Measurements from ENCODE around the gene MLPH.
A peak's percentile ranks its signal among the peaks of the same experiment; 100 is the strongest.

The MLPH gene

DNA sequence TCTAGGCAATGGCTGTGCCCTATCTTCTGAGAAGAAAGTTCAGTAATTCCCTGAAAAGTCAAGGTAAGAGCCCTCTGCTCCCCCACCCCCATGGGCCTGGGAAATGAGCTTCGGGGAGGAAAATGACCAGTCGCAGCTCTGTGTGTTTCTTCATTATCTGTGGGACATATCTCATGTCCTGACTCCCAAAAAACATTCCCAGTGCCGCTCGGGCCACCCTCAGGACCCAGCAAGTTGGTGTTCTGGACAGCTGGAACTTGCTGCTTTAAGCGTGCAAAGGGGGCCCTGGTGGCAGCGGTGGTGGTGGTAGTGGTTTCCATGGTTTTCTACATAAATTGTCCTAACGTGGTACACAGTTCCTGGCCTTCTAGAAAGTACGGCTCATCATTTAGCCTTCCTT lies 62.2 kb downstream of the MLPH start:
- DNase-seq: no peak

GRCh38 chr2:237549643-237550415 lies 62.8 kb downstream of the MLPH start:
- no peak for DNase-seq

- DNase-seq: no peak
Measured at GRCh38 chr2:237551071-237551574, 64.1 kb downstream of the MLPH start.

GRCh38 chr2:237552908-237553307 lies 65.9 kb downstream of the MLPH start:
- DNase-seq: no peak

DNA sequence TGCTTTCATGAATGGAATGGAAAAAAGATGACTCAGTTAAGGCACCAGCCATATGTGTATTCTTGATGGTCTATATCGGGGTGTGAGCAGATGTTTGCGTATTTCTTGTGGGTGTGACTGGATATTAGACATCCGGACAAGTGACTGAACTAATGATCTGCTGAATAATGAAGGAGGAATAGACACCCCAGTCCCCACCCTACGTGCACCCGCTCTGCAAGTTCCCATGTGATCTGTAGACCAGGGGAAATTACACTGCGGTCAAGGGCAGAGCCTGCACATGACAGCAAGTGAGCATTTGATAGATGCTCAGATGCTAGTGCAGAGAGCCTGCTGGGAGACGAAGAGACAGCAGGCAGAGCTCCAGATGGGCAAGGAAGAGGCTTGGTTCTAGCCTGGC lies 66.9 kb downstream of the MLPH start:
- no peak for DNase-seq

DNA sequence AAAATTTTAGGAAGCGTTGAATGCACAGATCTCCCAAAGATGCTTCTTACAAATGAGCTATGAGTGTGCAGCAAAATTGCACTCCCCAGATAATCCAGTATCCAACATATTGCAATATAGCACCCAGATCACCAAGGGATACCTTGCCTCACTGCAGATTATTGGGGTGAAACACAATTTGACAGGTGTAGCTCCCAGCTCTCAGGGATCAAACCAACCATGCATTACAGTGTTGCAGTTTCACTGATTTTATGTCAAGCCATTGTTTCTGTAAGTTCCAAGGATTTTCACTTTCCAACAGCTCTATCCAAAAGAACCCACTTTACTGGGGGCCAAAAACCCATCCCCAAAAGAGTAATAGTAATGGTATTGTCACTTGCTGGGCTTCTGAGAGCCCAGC lies 68.5 kb downstream of the MLPH start:
- DNase-seq: no peak

- no peak for DNase-seq
Measured at GRCh38 chr2:237556773-237557632, 70.0 kb downstream of the MLPH start.

DNA sequence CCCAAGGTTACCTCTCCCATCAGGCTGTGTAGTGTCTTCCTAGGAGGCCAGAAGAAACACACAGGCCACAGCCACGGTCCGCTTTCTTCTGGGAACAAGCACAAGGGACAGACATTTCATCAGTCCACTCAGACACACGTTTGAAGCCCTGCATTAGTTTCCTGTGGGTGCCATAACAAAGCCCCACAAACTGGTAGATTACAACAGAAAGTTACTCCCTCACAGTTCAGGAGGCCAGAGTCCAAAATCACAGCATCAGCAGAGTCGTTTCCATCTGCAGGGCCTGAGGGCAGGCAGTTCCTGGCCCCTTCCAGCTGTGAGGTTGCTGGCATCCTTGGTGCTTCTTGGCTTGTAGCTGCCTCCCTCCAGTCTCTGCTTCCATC lies 70.6 kb downstream of the MLPH start:
- no peak for DNase-seq

DNA sequence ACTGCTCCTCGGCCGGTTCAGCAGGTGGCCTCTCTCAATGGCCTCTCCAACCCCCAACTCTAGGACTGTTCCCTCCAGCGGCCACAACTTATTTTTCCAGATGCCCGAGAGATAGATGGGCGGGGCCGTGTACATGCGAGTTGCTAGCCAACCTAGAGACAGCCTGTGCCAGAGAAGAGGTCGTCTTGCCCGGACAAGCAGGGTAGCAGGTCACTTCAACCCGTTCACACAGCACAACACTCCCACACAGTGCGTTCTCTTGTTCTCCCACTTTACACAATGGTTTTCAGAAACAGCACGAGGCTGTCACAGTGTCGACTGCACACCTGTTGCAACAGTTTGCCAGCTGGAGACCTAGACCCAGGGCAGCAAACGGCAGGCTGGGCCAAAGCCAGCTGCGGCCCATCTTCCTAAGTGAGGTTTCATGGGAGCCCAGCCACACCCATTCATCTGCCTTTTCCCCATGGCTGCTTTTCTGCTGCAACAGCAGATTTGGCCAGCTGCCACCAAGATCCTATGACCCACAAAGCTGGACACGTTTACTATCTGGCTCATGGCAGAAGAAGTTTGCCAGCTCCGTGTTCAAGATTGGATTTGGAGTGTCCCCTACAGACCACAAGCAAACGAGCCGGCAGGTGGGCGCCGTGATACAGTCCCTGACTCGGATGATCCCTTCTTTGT lies 72.0 kb downstream of the MLPH start:
- peak; percentile 81 for DNase-seq

DNA sequence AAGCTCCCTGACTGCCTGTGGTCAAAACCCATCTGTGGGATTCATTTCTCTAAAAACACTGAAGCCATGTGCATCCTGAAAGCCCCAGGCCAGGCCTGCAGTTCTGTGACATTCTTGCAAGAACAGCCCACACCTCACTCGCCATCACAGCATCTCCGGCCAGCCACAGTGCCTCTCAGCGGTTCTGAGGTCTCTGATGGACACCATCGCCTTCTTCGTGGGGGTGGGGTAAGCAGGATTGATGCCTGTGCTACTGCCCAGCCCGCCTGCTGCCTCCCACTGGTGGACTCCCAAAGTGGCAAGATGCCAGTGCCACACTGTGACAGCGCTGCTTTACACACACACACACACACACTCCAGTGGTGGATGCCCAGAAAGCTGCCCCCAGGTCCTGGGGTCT lies 74.2 kb downstream of the MLPH start:
- DNase-seq: no peak

DNA sequence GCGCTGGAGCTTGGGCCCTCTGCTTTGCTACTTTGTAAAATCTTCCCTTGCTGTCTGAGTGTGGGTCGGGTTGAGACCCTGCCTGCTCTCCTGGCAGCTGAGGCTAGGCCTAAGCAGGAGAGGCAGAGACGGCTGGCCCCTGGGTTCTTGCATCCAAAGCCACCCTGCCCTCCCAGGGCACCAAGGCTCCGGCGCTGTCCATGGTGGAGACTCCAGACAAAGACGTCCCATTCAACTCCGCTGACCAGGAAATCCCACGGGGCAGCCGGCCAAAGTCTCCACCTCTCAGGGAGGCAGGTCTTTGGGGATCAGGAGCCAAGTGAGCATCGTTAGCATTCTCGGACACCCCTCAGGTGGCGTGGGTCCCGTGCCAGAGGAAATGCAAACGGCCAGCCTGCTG lies 76.8 kb downstream of the MLPH start:
- no peak for DNase-seq

GRCh38 chr2:237564526-237565131 lies 77.6 kb downstream of the MLPH start:
- no peak for DNase-seq

DNA sequence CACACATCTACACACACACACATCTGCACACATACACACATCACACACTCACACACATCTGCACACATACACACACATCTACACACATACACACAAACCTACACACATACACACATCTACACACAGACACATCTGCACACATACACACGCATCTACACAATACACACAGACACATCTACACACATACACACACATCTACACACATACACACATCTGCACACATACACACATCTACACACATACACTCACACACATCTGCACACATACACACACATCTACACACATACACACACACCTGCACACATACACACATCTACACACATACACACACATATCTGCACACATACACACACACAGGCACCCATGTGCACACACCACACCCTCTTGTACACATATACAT lies 78.9 kb downstream of the MLPH start:
- DNase-seq: no peak

- no peak for DNase-seq
Measured at GRCh38 chr2:237566401-237567235, 79.6 kb downstream of the MLPH start, which contains the start of gene PRLH. PRLH (plus strand) TSS chr2:237566574; CDS start chr2:237566574, 0 bp downstream.

DNA sequence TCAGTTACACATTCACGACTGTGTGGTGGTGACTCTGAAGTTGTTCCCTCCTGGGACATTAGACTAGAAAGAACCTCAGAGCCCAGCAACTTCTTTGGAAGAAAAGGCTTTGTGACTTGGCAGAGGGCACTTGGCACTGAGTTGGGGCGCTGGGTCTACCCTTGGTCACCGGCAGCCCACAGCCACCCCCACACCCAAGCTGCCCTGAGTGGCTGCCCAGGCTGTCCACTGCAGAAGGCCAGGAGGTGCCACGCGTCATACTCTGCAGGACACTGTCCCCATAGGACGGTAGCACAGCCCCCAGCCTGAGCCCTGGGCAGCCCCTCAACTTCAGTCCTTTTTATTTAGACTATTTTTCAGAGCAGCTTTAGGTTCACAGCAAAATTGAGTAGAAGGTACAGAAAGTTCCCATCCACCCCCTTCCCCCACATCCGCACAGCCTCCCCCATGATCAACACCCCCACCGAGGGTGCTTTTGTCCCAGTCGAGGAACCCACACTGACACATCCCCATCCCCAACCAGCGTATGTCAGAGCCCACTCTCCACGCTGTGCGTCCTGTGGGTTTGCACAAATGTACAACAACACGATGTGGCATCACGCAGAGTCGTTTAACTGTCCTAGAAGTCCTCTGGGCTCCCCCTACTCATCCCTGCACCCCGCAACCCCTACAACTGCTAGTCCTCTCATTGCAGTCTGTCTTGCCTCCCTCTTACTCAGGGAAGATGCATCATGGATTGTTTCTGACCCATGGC lies 80.4 kb downstream of the MLPH start:
- no peak for DNase-seq

GRCh38 chr2:237568121-237568660 lies 81.1 kb downstream of the MLPH start:
- no peak for DNase-seq

DNA sequence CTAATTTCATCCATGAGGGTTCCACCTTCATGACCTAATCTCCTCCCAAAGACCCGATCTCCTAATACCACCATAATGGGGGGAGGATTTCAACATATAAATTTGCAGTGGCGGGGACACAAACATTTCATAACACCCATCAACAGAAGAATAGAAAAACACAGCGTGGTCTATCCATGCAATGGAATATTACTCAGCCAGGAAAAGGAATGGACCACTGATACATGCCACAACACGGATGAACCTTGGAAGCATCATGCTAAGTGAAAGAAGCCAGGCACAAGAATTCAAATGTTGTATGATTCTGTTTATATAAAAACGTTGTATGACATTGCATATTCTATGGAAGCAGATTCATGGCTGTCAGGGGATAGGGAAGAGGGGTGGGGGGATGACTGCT lies 82.0 kb downstream of the MLPH start:
- no peak for DNase-seq

- no peak for DNase-seq
Measured at GRCh38 chr2:237569896-237570295, 82.8 kb downstream of the MLPH start.

GRCh38 chr2:237570776-237571335 lies 83.8 kb downstream of the MLPH start:
- no peak for DNase-seq

- no peak for DNase-seq
Measured at GRCh38 chr2:237571551-237571950, 84.5 kb downstream of the MLPH start.

Data from NCI-H1105 treated with DMSO at 0.1 percent for 48 hours (cell line).